ENCODE results near the gene CEP20.
A peak's percentile ranks its signal among the peaks of the same experiment; 100 is the strongest.
"Not testable (repeated sequence)": the region's sequence is repeated elsewhere in the genome, so short reads cannot be mapped to it uniquely, and the experiment has no call there.

CEP20 gene, protein sequence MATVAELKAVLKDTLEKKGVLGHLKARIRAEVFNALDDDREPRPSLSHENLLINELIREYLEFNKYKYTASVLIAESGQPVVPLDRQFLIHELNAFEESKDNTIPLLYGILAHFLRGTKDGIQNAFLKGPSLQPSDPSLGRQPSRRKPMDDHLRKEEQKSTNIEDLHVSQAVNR

GRCh38 chr16:15888072-15888976 is at the start of gene CEP20:
TSS of gene CEP20 (minus strand) at chr16:15888603. CDS start at chr16:15888585, 18 bp downstream.
- peak; percentile 96 for DNase-seq

GRCh38 chr16:15936809-15937208 is 48.4 kb upstream of the CEP20 start:
- DNase-seq, result not testable (repeated sequence)

GRCh38 chr16:15934991-15935390 is 46.6 kb upstream of the CEP20 start:
- no peak for DNase-seq

GRCh38 chr16:15933781-15934180 is 45.4 kb upstream of the CEP20 start:
- no peak for DNase-seq

GRCh38 chr16:15932939-15933338 is 44.5 kb upstream of the CEP20 start:
- DNase-seq, result no peak

- no peak for DNase-seq
Observed at GRCh38 chr16:15928261-15929104, 40.1 kb upstream of the CEP20 start.

- no peak for DNase-seq
Observed at GRCh38 chr16:15925631-15926030, 37.2 kb upstream of the CEP20 start.

GRCh38 chr16:15924996-15925395 is 36.6 kb upstream of the CEP20 start:
- no peak for DNase-seq

DNA sequence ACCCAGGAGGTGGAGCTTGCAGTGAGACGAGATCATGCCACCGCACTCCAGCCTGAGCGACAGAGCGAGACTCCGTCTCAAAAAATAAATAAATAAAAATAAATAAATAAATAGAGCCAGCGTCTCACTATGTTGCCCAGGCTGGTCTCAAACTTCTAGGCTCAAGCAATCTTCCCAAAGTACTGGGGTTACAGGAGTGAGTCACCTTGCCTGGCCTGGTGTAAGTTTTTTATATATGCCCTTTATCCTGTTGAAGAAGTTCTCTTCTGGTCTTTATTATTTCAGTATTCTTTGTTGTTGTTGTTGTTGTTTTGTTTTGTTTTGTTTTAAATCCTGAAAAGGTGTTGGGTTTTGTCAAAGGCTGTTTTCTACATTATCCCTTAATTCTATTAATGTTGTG is 30.9 kb upstream of the CEP20 start:
- DNase-seq, result no peak

DNA sequence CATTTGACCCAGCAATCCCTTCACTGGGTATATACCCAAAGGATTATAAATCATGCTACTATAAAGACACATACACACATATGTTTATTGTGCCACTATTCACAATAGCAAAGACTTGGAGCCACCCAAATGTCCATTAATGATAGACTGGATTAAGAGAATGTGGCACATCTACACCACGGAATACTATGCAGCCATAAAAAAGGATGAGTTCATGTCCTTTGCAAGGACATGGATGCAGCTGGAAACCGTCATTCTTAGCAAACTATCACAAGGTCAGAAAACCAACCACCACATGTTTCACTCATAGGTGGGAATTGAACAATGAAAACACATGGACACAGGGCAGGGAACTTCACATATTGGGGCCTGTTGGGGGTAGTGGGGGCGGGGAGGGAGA is 29.9 kb upstream of the CEP20 start:
- not testable (repeated sequence) for DNase-seq

DNA sequence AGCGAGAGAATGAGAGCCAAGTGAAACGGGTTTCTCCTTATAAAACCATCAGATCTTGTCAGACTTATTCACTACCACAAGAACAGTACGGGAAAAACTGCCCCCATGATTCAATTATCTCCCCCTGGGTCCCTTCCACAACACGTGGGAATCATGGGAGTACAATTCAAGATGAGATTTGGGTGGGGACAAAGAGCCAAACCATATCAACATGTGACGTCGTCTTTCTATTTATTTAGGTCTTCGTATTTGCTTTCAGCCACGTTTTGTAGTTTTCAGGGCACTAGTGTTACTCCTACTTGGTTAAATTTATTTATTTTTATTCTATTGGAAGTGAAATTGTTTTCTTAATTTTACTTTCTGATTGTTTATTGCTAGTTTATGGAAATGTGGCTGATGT is 27.9 kb upstream of the CEP20 start:
- DNase-seq, result no peak

- DNase-seq, result no peak
Observed at GRCh38 chr16:15915555-15916081, 27.2 kb upstream of the CEP20 start.

GRCh38 chr16:15913046-15913698 is 24.8 kb upstream of the CEP20 start:
- DNase-seq, result no peak

- no peak for DNase-seq
Observed at GRCh38 chr16:15911198-15911597, 22.8 kb upstream of the CEP20 start.

DNA sequence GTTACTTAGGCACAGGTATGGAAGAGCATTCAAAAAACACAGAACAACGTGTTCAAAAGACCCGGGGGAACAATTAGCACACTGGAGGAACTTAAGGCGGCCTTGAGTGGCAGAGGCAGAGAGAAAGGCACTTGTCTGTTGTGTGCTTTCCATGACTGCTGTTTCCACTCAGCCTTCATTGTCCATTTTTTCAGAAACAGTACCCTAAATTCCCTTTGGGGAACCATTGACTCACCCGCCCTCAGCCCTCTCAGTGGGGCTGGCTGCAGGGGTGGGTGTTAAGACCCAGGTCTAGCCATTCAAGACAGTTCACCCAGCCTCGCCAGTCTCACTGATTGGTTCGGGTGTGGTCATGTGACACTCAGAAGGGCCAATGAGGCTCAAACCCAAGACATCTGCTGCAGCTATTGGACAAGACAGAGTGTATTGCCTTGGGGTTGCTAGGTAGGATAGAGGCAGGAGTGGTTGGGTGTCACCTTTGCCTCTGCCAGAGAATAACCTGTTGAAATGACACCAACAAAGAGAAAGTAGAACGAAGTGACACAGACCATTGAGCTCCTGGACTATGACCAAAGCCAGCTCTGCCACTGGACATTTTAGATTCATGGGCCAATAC is 19.6 kb upstream of the CEP20 start:
- peak; percentile 45 for DNase-seq

GRCh38 chr16:15906439-15906838 is 18.0 kb upstream of the CEP20 start:
- DNase-seq, result no peak

DNA sequence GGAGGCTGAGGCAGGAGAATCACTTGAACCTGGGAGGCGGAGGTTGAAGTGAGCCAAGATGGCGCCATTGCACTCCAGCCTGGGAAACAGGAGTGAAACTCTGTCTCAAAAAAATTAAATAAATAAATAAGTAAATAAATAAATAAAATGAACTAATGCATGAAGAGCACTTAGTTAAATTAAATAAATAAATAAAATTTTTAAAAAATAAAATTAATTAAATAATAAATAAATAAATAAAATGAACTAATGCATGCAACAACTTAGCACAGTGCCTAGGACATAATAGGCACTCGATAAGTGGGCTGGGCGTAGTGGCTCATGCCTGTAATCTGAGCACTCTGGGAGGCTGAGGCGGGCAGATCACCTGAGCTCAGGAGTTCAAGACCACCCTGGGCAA is 15.6 kb upstream of the CEP20 start:
- no peak for DNase-seq

- no peak for DNase-seq
Observed at GRCh38 chr16:15900901-15901500, 12.6 kb upstream of the CEP20 start.

DNA sequence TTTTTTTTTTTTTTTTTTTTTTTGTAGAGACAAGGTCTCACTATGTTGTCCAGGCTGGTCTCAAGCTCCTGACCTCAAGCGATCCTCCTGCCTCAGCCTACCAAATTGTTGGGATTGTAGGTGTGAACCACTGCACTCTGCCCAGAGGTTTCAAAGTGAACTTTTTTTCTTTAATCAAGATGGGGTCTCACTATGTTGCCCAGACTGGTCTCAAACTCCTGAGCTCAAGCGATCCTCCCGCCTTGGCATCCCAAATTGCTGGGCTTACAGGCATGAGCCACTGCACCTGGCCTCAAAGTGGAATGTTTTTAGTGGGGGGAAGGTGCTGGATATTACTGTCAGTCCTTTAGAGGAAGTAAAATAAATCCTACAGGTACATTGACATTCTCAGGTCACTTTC is 12.0 kb upstream of the CEP20 start:
- DNase-seq, result no peak

GRCh38 chr16:15899538-15900100 is 11.2 kb upstream of the CEP20 start:
- DNase-seq, result no peak

GRCh38 chr16:15898654-15899053 is 10.3 kb upstream of the CEP20 start:
- no peak for DNase-seq

Measured in NCI-H524 treated with DMSO at 0.1 percent for 48 hours (cell line).